CMK (cell line): ENCODE data around the gene PRDM16.
"Not testable (repeated sequence)": the region's sequence is repeated elsewhere in the genome, so short reads cannot be mapped to it uniquely, and the experiment has no call there.

ENCODE experiments used
- DNase-seq: peaks from one replicate; pipeline ENCODE4 v3.0.0-alpha.2; 2010; ENCODE audit warnings: low read depth

The PRDM16 gene

GRCh38 chr1:3162322-3162882 lies 93.4 kb downstream of the PRDM16 start:
- no peak for DNase-seq

DNA sequence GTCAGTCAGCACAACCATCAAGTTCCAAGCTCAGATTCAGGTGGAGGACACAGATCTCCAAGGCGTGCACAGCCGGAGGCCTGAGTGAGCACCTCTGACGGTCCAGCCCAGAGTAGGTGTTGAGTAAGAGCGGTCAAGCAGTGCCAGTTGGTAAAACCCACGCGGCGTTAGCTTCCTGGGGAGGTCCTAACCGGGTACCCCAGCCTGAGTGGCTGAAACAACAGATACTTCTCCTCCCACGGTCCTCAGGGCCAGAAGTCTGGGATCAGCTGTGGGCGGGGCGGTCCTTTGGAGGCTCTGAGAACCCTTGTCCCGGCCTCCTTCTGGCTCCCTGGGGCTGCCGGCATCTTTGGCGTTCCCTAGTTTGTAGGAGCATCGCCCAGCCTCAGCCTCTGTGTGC lies 94.4 kb downstream of the PRDM16 start:
- DNase-seq = no peak

DNA sequence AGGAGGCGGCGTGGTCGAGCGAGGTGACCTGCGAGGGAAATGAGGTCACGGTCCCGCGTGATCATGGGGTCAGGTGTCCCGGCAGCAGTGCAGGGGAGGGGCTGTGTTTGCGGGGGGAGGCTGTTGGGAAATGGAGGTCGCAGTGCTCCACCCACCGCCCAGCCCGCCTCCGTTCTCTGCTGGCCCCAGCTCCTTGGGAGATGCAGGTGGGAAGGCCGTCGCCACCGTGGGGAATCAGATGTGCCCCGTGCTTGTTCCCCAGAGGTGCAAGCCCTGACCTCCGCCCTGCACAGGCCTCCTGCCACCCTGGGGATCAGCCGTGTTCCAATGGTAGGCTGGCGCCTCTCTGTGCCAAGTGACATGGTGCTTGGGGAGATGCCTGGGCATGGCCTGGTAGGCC lies 95.7 kb downstream of the PRDM16 start:
- DNase-seq = no peak

GRCh38 chr1:3165189-3165588 lies 96.2 kb downstream of the PRDM16 start:
- not testable (repeated sequence) for DNase-seq

GRCh38 chr1:3166206-3166918 lies 97.4 kb downstream of the PRDM16 start:
- no peak for DNase-seq

GRCh38 chr1:3167255-3167654 lies 98.3 kb downstream of the PRDM16 start:
- DNase-seq = no peak

- no peak for DNase-seq
Measured at GRCh38 chr1:3168678-3169077, 99.7 kb downstream of the PRDM16 start.

DNA sequence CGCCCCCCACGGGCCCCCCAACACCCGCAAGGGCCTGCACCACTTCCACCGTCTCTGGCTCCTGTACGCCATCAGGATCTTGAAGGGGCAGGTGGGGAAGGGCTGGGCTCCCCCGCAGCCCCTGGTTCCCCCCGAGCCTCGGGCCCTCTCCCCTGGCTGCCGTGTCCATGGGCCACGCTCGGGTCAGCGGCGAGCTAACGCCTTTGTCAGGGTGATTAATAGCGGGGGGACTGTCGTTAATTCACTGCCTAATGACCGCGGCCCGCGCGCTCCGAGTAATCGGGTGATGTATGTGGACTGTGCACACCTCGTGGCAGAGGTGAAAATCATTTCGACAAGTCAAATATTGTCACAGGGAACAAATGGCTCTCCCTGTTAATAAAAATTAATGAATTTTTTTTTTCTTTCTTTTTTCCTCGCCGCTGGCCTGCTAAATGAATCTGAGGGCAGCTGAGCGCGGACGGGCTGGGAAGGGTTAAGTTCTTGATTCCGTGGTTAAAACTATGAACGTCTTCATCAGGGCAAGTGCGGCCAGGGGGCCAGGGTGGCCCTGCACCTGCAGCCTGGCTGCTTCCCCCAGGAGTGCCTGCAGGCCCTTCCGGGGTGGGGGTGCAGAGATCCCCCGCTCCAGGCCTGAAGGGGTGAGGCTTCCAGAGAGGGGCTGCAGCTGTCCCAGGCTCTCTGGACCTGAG lies 100.8 kb downstream of the PRDM16 start:
- DNase-seq = no peak

DNA sequence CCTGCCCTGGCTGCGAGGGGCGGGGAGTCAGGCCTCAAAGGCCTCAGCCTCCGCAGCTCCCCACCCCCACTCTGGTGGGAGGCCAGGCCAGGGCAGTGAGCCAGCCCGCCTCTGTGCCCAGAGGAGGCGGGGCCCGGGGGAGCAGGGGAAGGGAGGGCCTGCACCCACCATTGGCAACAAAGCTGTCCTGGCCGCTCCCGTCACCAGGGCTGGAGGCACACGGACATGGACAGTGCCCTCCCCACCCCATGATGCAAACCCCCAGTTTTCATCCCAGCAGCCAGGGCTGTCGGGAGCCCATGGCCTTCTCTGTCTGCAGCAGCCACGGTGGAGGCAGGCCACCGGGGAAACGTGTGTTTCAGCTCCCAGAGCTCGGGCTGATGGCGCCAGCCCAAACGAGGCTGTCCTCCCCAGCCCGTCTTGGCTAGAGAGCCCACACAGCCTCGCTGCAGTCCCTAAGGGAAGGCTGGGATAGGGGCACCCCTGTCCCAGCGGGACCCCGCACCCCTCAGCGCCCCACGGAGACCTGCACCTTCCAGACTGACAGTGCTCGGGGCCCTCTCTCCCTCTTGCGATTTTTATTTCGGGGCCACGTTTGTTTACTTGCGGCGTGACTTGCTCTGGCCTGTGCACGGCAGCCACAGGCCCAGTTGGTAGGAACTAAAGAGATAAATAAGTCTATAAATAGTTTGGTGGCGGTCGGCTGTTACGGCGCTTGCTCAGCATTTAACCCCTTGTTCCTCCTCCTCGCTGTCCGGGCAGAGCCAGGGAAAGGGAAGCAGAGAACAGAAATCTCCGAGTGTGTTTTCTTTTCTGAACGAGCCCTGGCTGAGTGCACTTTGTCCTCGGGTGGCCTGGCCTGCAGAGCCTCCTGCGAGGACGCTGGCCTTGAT lies 101.8 kb downstream of the PRDM16 start:
- DNase-seq = peak; percentile 75

DNA sequence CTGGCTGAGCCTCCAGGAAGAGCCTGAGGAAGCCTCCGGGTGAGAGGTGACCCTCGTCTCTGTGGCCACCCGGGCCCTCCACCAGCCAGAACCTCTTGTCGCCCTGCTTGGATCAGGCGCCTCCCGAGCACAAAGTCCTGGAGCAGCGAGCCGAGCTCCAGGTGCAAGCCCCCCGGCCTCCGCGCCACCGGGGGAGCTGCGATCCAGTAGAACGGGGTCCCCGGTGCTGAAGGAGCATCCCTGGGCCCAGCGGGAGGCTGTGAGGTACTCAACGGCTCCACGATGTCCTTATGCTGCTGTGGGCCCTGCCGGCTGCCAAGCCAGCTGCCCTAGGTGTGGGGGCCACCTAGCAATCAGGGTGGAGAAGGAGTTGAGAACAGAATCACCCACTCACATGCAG lies 102.8 kb downstream of the PRDM16 start:
- DNase-seq = no peak

- DNase-seq = no peak
Measured at GRCh38 chr1:3172431-3173380, 103.7 kb downstream of the PRDM16 start.

GRCh38 chr1:3173381-3173980 lies 104.5 kb downstream of the PRDM16 start:
- DNase-seq = no peak

DNA sequence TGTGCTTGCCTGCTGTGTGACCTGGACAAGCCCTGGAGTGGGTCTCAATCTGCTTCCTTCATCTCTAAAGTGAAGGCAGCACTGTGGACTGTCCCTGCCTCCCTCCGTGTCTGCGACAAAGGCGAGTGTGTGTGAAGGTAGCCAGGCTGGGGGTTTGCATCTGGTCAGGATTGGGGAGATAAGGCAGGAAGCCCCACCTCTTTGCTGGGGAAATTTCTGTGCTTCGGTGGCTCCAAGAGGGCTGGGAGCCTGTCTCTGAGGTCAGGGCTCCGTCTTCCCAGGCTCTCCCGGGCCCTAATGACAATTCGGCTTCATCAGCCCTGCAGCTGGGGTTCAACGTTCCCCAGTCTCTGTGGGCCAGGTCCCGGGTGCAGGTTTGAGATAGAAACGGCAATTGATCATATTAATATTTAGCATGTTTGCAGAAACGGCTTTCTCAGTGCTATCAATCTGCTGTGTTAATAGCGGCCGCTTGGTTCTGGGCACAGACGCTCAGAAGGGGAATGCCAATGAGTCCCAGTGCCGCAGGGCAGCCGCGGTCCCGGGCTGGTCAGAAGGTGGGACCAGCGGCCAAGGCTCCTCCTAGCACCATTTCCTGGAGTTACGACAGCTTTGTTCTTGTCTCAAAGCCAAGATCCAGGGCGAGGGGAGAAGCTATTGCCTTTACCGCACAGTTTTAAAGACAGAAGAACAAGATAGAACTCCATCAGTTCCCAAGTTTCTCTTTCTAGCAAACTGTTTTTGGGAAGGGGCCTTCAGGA lies 105.7 kb downstream of the PRDM16 start:
- DNase-seq = peak; percentile 63

DNA sequence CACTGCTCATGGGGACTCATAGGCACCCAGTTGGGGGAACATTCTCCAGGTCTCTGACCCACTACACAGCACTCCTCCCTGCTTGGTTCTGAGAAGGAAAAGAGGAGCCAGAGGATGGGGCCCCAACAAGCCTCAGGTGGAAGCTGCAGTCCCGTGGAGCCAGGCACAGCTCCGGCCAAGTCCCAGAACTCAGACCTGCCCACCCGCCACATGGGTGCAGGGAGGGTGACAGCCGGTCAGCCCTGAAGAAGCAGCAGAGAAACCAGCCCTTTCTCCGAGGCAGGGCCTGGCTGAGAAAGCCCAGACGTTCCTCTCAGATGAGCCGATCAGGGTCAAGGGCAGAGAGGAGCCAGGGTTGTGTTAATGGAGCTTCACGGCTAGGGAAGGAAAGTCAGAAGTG lies 106.5 kb downstream of the PRDM16 start:
- DNase-seq = no peak

- DNase-seq = no peak
Measured at GRCh38 chr1:3176028-3176427, 107.0 kb downstream of the PRDM16 start.

GRCh38 chr1:3176820-3177219 lies 107.8 kb downstream of the PRDM16 start:
- DNase-seq = no peak

DNA sequence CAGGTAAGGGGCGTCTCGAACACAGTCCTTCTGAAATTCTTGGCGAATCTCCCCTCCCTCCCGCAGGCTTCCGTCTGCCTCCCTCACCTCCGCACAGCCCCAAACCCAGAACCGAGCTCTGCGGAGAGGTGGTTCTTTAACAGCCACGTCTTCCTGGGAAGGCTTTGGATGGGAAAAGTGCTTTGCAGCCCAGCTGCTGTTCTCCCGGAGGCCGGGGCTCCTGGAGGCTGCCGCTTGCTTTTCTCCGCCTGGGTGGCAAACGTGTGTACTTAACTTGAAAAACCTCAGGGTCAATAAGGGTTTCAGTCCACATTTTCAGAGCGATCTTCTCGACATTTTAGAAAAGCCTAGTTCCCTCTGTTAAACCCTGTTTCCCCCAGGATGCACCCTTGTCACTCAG lies 109.3 kb downstream of the PRDM16 start:
- DNase-seq = no peak

- DNase-seq = no peak
Measured at GRCh38 chr1:3179471-3179870, 110.5 kb downstream of the PRDM16 start.

- DNase-seq = no peak
Measured at GRCh38 chr1:3180915-3181314, 111.9 kb downstream of the PRDM16 start.

DNA sequence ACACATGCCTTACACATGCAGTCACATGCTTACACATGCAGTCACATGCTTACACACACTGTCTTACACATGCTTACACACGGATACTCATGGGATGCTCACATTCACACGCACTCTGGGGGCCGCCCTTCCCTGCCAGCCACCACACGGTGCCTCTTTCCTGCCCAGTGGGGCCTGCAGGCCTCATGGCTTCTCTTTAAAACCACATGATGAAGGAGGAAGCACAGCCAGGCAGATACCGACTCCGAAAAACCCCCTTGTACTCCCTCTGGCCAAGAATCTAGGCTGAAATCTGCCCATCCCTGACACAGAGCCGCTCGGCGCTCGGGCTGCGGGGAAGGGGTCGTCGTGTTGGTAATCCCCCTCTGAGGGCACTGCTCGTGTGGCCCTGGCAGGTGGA lies 113.0 kb downstream of the PRDM16 start:
- no peak for DNase-seq
